NCI-H2107 (cell line): ENCODE measurements around the gene SETD1A.
"Not testable (repeated sequence)": the region's sequence is repeated elsewhere in the genome, so short reads cannot be mapped to it uniquely, and the experiment has no call there.

ENCODE experiments used
- DNase-seq: peaks from one replicate; lab custom pipeline; 2025; lab: John Stamatoyannopoulos, UW

Gene SETD1A

DNA sequence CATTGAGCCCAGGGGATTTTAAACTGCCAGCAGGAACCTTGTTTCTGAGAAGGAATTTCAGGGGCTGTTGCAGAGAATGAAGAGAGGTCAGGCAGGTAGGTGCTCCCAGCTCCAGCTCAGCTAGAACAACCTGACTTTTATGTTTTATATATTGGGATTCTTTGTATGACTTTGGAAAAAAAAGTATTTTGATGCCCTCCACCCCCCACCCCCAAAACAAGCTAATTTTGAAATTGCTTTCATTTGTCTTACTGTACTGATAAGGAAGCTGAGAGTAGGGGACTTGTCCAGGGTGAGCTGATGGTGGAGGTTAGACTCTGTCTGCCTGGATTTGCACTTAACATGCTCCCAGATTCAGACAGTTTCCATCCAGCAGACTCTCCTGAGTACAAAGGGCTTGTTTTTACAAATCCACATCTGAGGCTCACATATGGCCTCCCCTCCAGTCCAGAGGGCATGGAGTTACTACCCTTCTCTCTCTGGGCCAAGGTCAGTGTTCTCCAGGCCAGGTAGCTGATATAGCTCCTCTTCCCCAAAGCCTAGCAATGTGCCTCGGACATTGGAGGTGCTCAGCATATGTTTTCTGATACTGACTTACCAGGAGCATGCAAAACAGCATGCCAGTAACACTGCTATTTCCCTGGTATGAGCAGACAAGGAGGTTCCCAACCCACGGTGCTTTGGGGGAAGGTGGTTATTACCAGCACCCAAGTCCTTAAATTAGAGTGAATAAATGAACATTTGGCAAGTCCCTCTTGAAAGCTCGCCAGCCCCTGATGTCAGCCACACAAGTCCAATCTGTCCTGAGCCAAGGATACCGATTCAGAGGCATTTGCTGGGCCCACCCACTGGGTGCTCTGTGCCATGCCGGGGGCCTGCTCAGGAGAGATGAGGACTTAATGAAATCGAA is 41.6 kb downstream of the SETD1A start:
- no peak for DNase-seq

- no peak for DNase-seq
Observed at GRCh38 chr16:31000671-31001382, 43.3 kb downstream of the SETD1A start.

- no peak for DNase-seq
Observed at GRCh38 chr16:31001507-31002249, 44.1 kb downstream of the SETD1A start.

- DNase-seq = no peak
Observed at GRCh38 chr16:31002250-31002700, 44.7 kb downstream of the SETD1A start.

- no peak for DNase-seq
Observed at GRCh38 chr16:31002862-31003341, 45.3 kb downstream of the SETD1A start.

DNA sequence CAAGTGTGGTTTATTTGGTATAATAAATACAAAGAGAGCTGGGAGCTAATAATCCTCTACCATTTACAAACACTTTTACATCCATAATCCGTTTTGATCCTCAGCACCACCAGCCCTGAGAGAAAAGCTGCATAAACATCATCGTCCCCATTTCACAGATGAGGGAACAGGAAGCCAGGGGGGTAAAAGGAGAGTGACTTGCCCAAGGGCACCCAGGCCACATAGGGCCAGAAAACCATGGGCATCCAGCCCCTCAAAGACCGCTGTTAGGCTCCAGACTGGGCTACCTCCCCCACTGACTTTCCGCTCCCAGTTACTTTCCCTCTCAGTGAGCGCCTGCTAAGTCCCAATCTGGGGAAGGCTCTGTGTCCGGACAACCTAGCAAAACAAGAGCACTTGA is 46.2 kb downstream of the SETD1A start:
- no peak for DNase-seq

DNA sequence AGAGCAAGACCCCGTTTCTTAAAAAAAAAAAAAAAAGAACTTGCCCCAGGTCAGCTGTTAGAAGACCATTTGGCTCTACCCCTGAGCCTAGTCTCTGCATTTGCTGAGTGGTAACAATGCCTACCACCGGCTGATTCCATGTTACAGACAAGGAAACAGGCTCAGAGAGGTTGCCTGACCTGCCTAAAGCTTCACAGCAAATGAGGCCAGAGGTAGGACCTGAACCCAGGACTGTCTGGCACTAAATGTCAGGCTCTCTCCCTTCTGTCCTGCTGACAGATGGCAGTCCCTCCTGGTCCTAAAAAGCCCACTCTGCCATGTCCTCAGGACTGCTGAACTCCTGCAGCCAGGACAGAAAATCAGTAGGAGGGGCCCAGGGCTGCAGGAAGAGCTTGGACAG is 47.1 kb downstream of the SETD1A start:
- DNase-seq = no peak

- no peak for DNase-seq
Observed at GRCh38 chr16:31005350-31006085, 48.0 kb downstream of the SETD1A start.

- no peak for DNase-seq
Observed at GRCh38 chr16:31006086-31006385, 48.5 kb downstream of the SETD1A start.

DNA sequence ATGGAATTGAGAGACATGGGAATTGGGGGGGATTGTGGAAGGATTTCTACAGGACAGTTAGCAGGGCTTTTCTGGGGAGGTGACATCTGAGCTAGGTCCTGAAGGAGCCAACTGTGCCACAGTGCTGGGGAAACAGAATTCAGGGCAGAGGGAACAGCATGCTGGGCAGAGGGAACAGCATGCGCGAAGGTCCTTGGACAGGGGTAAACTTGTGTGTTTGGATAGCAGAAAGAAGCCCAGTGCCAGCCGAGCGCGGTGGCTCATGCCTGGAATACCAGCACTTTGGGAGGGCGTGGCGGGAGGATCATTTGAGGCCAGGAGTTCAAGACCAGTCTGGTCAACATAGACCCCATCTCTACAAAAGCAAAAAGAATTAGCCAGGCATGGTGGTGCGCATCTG is 49.0 kb downstream of the SETD1A start:
- no peak for DNase-seq

- DNase-seq = no peak
Observed at GRCh38 chr16:31007684-31008083, 50.1 kb downstream of the SETD1A start.

DNA sequence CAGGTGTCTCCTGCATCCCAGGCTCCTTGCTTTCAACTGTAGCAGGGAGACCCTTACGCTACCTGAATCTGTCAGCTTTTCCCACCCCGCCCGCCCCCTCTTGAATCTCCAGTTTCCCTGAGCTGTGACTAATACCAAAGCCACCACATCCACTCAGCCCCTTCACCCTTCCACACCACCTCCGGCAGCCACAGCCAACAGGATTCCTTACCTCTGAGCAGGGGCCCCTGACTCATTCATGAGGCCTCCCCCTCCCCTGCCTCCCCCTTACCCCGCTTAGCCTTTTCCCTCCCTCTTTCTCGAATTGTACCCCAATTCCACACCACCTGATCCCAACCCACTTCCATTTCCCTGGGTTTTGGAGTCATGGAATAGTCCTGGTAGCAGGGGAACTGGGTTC is 50.6 kb downstream of the SETD1A start:
- no peak for DNase-seq

GRCh38 chr16:31008551-31008950 is 51.0 kb downstream of the SETD1A start:
- DNase-seq = no peak

DNA sequence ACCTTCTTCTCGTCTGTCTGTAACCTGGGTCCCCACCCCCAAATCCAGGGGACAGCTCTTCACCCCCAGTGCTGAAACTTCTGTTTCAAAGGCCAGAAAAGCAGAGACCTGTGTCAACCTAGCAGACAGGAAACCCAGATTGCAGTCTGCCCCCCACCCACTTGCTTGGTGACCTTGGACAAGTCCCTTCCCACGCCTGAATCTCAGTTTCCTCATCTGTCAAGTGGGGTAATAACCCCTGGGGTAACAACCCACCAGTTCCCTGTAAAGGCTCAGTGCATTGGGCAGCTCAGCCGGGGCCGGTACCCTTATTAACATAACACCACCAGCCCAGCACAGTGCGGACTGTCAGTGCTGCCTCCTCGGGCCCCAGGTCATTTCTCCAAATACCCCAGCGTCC is 51.6 kb downstream of the SETD1A start:
- DNase-seq = no peak

DNA sequence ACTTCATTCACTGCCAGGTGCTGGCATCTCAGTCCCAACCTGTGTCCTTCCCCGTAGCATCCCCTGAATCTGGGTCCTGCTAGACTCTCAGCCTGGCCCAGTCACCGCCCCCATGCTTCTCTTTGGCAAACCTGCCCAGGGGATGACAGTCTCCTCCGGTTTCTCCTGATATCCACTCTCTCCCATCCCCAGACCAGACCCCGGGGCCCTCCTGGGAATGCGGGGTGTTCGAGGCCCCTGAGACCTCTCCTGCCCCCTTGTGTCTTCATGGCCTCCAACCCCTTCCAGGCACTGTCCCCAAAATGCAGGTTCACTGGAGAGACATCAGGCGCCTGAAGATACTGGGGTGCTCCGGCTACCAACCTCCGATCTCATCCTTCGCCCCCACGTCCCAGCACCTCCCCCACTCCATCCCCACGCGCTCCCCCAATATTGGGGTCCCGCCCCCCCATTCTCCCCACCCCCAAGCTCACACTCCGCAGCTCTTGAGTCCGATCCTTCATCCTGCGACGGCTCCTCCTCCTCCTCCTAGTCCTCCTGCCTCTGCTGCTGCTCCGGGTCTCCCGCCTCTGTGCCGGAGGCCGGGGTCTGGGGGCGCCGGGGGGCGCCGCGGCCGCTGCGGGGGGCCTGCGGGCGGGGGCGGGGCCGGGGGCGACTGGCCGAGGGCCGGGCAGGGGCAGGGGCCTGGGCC is 52.5 kb downstream of the SETD1A start:
- DNase-seq = no peak

GRCh38 chr16:31010585-31011325 is 53.2 kb downstream of the SETD1A start, which contains the start of gene STX1B:
Gene STX1B, minus strand, starts transcription at chr16:31010638. Its CDS starts 242 bp downstream, at chr16:31010396.
- no peak for DNase-seq

DNA sequence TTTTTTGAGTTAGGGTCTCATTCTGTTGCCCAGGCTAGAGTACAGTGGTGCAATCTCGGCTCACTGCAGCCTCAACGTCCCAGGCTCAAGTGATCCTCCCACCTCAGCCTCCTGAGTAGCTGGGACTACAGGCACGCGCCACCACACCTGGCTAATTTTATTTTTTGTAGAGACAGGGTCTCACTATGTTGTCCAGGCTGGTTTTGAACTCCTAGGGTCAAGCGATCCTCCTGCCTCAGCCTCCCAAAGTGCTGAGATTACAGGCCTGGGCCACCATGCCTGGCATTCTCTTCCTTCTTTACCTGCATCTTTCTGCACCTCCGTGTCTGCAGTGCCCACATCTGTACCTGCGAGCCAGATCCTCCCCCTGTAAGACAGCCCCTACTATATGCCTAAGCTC is 54.3 kb downstream of the SETD1A start:
- DNase-seq = not testable (repeated sequence)

DNA sequence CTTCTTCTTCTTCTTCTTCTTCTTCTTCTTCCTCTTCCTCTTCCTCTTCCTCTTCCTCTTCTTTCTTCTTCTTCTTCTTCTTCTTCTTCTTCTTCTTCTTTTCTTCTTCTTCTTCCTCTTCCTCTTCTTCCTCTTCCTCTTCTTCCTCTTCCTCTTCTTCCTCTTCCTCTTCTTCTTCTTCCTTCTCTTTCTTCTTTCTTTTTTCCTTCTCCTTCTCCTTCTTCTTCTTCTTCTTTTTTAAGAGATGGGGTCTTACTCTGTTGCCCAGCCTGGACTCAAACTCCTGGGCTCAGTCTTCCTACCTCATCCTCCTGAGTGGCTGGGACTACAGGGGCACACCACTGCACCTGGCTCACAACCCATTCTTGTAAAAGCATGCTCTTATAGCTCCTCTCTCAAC is 55.7 kb downstream of the SETD1A start:
- DNase-seq = not testable (repeated sequence)

DNA sequence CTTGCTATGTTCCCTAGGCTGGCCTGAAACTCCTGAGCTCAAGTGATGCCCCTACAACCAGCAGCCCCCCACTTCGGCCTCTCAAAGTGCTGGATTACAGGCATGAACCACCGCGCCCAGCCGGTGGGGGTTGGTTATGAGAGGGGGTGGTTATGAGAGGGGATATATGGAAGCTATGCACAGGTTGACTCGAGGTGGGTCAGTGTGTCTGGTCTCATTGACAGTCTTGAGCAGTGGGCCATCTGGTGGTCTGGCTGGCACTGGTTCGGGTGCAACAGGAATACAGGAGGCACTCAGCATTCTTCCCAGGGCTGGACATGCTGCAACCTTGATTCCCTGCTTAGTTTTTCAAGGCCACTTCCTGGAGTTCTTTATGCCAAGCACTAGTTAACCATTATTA is 58.5 kb downstream of the SETD1A start:
- no peak for DNase-seq

GRCh38 chr16:31017756-31018155 is 60.2 kb downstream of the SETD1A start:
- not testable (repeated sequence) for DNase-seq
